ENCODE results near the gene NMUR1. TPM values are rescaled to one million over a fixed set of nuclear protein-coding genes. Genes with fewer than 3 reads are reported as not detected.

NMUR1 gene
- polyA plus RNA-seq, 1 of the 3 experiments (the other 2 are of a cell fraction) = not detected

GRCh38 chr2:231518771-231519170, 11.5 kb downstream of the NMUR1 start (continued):
- TF ChIP-seq, protein P1, sequence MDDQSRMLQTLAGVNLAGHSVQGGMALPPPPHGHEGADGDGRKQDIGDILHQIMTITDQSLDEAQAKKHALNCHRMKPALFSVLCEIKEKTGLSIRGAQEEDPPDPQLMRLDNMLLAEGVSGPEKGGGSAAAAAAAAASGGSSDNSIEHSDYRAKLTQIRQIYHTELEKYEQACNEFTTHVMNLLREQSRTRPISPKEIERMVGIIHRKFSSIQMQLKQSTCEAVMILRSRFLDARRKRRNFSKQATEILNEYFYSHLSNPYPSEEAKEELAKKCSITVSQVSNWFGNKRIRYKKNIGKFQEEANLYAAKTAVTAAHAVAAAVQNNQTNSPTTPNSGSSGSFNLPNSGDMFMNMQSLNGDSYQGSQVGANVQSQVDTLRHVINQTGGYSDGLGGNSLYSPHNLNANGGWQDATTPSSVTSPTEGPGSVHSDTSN (IDR thresholded peaks at IDR 0.05) = no peak
- TF ChIP-seq USF2 (IDR thresholded peaks at IDR 0.05; ENCODE audit: borderline replicate concordance, low read depth, low read length) = no peak
- no peak for TF ChIP-seq TAF1 (IDR thresholded peaks at IDR 0.05; ENCODE audit: borderline replicate concordance, low read depth, low read length)
- TF ChIP-seq FOSL2 (IDR thresholded peaks at IDR 0.05; ENCODE audit: borderline replicate concordance, low read depth) = no peak
- no peak for TF ChIP-seq RFX5 (IDR thresholded peaks at IDR 0.05; ENCODE audit: low read length)
- TF ChIP-seq GABPA (IDR thresholded peaks at IDR 0.05; ENCODE audit: low read depth) = no peak
- TF ChIP-seq, protein P2, sequence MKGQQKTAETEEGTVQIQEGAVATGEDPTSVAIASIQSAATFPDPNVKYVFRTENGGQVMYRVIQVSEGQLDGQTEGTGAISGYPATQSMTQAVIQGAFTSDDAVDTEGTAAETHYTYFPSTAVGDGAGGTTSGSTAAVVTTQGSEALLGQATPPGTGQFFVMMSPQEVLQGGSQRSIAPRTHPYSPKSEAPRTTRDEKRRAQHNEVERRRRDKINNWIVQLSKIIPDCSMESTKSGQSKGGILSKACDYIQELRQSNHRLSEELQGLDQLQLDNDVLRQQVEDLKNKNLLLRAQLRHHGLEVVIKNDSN (IDR thresholded peaks at IDR 0.05; ENCODE audit: borderline replicate concordance, low read depth) = no peak

DNA sequence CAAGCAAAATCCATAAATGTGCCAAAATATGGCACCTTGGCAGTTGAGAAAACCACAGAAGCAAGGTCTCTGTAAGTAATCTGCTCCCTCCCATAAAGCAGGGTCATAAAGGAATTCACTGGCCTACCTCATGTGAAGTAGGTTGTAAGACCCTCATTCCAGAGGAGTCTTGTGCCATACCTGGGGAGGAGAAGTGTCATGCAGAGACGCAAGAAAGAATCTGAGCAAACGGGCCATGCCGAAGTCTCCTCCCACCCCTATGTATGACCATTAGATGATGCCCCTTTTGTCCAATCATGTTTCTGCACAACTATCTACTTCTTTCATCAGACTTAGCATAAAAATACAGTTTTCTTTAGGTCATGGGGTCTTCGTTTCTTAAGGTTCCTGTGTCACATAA, 14.6 kb downstream of the NMUR1 start:
- H3K79me2 ChIP-seq (ENCODE audit: insufficient read depth) = no peaks in the 10 kb centered on the region
- H3K9me2 ChIP-seq = no peaks in the 10 kb centered on the region
- peaks cover 14% of the 10 kb centered on the region for H3F3A ChIP-seq (replicated peaks; ENCODE audit: insufficient read depth)
- WGBS (ENCODE audit: low lambda C conversion rate) = 89% methylated on average over 4 of the region's 4 CpGs
- no peak overlapping the region for H3K4me3 ChIP-seq (ENCODE audit: low read depth in 2 of 2, low read length in 1 of 2)
- no peak for TF ChIP-seq REST (IDR thresholded peaks at IDR 0.05; ENCODE audit: low read depth, low read length)
- TF ChIP-seq RXRA (IDR thresholded peaks at IDR 0.05; ENCODE audit: borderline replicate concordance, low read depth) = no peak
- no peak for TF ChIP-seq CHD2 (IDR thresholded peaks at IDR 0.05; ENCODE audit: low read length, partially characterized antibody)
- TF ChIP-seq ELF1 (IDR thresholded peaks at IDR 0.05) = no peak
- TF ChIP-seq, protein P2 (IDR thresholded peaks at IDR 0.05; ENCODE audit: borderline replicate concordance, low read depth) = no peak
- TF ChIP-seq, protein P3, sequence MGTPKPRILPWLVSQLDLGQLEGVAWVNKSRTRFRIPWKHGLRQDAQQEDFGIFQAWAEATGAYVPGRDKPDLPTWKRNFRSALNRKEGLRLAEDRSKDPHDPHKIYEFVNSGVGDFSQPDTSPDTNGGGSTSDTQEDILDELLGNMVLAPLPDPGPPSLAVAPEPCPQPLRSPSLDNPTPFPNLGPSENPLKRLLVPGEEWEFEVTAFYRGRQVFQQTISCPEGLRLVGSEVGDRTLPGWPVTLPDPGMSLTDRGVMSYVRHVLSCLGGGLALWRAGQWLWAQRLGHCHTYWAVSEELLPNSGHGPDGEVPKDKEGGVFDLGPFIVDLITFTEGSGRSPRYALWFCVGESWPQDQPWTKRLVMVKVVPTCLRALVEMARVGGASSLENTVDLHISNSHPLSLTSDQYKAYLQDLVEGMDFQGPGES (IDR thresholded peaks at IDR 0.05; ENCODE audit: low read depth, low read length) = no peak
- no peak for TF ChIP-seq EP300 (IDR thresholded peaks at IDR 0.05; ENCODE audit: borderline replicate concordance in 1 of 2, low read depth in 1 of 2, low read length in 1 of 2)
- TF ChIP-seq TCF12 (IDR thresholded peaks at IDR 0.05) = no peak
- TF ChIP-seq EZH2phosphoT487 (IDR thresholded peaks at IDR 0.05; ENCODE audit: borderline replicate concordance, low read depth) = no peak
- TF ChIP-seq, protein P4, sequence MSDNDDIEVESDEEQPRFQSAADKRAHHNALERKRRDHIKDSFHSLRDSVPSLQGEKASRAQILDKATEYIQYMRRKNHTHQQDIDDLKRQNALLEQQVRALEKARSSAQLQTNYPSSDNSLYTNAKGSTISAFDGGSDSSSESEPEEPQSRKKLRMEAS (IDR thresholded peaks at IDR 0.05; ENCODE audit: low read depth) = no peak
- no peak for TF ChIP-seq FOSL2 (IDR thresholded peaks at IDR 0.05; ENCODE audit: borderline replicate concordance, low read depth)
- no peak for TF ChIP-seq TEAD4 (IDR thresholded peaks at IDR 0.05; ENCODE audit: borderline replicate concordance, insufficient read depth)
- TF ChIP-seq SMC3 (IDR thresholded peaks at IDR 0.05; ENCODE audit: low read depth, low read length) = no peak
- TF ChIP-seq GATA2 (CRISPR knock-in tag; IDR thresholded peaks at IDR 0.05) = no peak
- no peaks in the 10 kb centered on the region for H3K36me3 ChIP-seq (replicated peaks in 1 of 2; ENCODE audit: control insufficient read depth in 1 of 2, insufficient read depth in 2 of 2, low read length in 1 of 2)
- H4K20me1 ChIP-seq (ENCODE audit: insufficient read depth) = no peaks in the 10 kb centered on the region
- H3K9ac ChIP-seq = no peak overlapping the region
- no peak for DNase-seq
- H3K9me3 ChIP-seq = no peaks in the 10 kb centered on the region
- H3K27me3 ChIP-seq (ENCODE audit: insufficient read depth) = no peaks in the 10 kb centered on the region
- CTCF ChIA-PET = interaction anchor here (0.8 to 1.9 kb wide), 2 partner anchors 48 to 159 kb away, joined by 3 to 5 read pairs; no protein-coding TSS in a partner anchor
- H3K4me1 ChIP-seq (ENCODE audit: control insufficient read depth in 1 of 2, insufficient read depth in 2 of 2, low read depth in 1 of 2, low read length in 1 of 2) = peaks cover 0 to 5% of the 10 kb centered on the region in 2 experiments; a peak in 2 of 4 replicates
- no peak overlapping the region for H3K4me2 ChIP-seq
- H3K27ac ChIP-seq (ENCODE audit: low read depth in 2 of 2, low read length in 1 of 2) = no peak overlapping the region
- POLR2A ChIA-PET = no interaction called here
- H2AFZ ChIP-seq (ENCODE audit: low read depth) = peak overlapping the region; percentile 99; the same call in 1 of the 2 replicates

Measured in SK-N-SH (cell line).